GM12873 (cell line): ENCODE measurements around the gene PDE3B.

ENCODE experiments used
- TF ChIP-seq, protein P1 (sequence below): IDR thresholded peaks from 2 replicates; pipeline ENCODE4 v1.5.1; 2012; ENCODE audit warnings: low read depth, mild to moderate bottlenecking, moderate library complexity, low read length, control low read depth; ENCODE audit not compliant: insufficient read depth; ENCODE audit errors: missing control alignments

PDE3B gene

DNA sequence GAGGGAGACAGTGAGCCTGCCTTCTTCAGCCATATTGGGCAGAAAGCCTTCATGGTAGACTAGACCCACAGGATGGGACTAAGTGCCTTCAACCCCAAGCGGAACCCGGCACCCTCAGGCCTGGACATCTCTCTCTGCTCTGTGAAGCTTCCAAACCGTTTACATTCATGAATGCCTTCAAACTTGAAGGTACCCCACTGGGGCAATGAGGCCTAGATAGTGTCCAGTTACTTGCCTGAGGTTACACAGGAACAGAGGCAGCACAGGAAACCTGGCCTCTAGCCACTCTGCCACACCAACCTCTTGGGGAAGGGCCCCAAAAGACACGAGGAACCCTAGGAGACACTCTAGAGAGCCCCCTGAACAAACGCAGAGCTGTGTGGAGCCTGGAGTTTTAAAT is 263.0 kb downstream of the PDE3B start:
- TF ChIP-seq, protein P1, sequence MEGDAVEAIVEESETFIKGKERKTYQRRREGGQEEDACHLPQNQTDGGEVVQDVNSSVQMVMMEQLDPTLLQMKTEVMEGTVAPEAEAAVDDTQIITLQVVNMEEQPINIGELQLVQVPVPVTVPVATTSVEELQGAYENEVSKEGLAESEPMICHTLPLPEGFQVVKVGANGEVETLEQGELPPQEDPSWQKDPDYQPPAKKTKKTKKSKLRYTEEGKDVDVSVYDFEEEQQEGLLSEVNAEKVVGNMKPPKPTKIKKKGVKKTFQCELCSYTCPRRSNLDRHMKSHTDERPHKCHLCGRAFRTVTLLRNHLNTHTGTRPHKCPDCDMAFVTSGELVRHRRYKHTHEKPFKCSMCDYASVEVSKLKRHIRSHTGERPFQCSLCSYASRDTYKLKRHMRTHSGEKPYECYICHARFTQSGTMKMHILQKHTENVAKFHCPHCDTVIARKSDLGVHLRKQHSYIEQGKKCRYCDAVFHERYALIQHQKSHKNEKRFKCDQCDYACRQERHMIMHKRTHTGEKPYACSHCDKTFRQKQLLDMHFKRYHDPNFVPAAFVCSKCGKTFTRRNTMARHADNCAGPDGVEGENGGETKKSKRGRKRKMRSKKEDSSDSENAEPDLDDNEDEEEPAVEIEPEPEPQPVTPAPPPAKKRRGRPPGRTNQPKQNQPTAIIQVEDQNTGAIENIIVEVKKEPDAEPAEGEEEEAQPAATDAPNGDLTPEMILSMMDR, result no peak

DNA sequence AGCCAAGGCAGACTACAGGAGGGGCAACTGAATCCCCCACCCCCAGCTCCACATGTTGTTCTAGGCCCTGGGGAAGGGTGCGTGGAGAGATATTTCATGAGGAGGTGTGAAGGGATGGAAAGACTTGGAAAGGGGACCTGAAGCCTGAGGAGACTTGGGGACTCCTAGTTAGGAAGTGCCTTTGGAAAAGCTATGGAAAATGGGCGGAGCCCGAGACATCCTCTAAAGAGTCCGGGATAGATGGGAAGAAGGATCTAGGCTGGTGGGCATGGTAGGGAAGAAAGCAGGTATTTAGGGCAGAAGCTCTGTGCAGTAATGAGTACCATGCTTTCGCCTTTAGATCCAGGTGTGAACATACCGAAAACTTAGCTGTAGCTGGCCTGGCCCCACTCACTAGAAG is 263.4 kb downstream of the PDE3B start:
- TF ChIP-seq, protein P1, result no peak

DNA sequence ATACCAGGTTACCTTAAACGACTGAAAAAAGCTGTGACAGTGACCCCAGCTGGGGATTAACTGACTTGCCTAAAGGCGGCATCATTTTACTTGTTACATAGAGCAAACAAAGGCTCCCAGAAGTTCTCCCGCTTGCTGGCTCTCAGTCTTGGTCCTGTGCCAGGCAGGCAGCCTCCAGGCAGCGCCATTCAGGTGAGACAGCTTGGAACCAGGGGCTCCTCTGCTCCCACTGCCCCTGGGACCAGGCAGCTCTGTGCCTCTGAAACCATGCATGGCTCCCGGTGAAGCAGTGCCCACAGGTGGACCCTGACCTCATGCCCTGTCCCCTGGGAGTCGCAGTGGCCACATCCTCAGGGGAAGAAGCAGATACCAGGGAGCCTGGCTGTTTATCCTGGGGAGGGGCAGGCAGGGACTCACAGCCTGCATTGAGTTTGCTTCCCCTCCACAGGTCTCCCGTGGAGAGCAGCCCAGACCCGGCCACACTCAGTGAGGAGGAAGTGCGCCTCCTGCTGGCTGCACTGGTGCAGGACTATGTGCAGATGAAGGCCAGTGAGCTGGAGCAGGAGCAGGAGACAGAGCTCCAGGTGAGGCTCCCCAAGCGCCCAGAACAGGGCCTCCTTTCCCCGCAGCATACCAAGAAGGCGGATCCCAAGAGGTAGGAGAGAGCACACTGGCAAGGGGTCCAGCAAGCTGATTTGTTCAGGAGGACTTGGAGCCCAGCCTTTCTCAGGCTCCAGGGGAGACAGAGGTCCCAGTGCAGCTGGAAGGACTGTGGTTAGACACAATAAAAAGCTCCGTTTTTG is 264.0 kb downstream of the PDE3B start:
- TF ChIP-seq, protein P1, result peak; percentile 93

DNA sequence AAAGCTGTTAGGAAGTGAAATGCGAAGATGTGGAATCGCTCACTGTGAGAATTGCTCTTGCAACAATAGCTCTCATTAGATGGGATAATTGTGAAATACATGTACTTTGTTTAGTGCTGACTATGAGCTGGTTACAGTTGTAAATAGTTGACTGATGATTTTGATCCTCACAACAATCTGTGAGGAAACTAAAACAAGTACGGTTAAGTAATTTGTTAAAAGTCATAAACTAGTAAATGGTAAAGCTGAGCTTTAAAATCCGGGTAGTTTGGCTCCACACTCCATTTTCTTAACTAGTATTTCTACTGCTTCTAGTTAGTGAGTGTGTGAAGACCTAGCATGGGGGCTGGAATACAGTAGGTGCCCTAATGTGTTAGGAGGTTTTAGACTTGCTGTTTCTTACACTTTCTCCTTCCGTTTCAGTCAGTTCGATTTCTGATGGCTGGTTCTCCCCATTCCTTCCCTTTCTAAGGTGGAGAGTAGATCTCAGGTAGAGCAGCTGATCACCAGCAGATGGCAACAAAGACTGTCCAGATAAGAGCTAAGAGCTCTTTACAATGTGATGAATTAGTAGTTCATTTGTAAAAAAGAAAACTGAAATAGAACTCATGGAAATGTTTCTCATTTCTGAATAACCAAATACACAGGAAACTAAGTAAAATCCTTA is 264.7 kb downstream of the PDE3B start:
- TF ChIP-seq, protein P1, result peak; percentile 66

DNA sequence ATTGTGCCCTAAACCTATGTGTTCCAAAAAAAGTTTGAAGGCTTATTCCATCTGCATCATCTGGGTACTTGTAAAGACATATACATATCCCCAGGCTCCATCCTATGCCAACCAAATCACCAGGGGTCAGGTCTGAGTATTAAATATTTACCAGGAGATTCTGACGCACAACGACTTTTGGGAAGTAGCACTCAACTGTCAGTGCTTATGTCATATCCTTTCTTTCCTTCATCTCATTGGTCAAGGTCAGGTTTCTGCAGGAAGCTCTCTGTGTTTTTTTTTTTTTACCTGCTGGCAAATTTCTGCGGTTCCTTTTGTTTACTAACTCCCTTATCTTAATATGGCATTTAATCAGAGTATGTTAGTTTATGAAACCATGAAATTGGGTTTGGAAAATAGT is 270.9 kb downstream of the PDE3B start:
- TF ChIP-seq, protein P1, result no peak

DNA sequence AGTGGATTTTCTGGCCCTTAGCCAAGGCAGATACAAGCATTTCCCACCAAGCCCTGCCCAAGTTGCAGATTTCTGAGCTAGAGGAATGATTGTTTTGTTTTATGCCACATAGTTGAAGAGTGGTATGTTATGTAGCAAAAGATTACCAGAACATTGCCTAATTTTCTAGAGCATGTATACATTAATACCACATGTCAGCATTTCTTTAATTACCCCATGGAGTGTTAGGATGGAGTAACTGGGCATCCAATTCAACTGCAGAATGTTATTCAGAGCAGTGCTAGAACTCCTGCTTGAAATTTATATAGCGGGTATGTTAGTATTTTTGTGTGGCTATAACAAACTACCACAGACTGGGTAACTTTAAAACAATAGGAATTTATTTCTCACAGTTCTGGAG is 272.8 kb downstream of the PDE3B start:
- TF ChIP-seq, protein P1, result no peak
